Measurements from ENCODE around the gene FNDC3B. TPM values are rescaled to one million over a fixed set of nuclear protein-coding genes. Genes with fewer than 3 reads are reported as not detected.

FNDC3B gene
- total RNA-seq, 1 donor from 2014 or later = 56.1 TPM

GRCh38 chr3:172121981-172122380 lies 82.6 kb downstream of the FNDC3B start:
- intact Hi-C loops (cut with DNase I) = no loop called here
- no peak for DNase-seq
- no peak for ATAC-seq (ENCODE audit: poor library complexity)

GRCh38 chr3:172124271-172124670 lies 84.9 kb downstream of the FNDC3B start:
- ATAC-seq (ENCODE audit: poor library complexity) = no peak
- no peak for DNase-seq
- intact Hi-C loops (cut with DNase I) = no loop called here

GRCh38 chr3:172125053-172125452 lies 85.7 kb downstream of the FNDC3B start:
- intact Hi-C loops (cut with DNase I) = no loop called here
- DNase-seq (no peak), ATAC-seq (ENCODE audit: poor library complexity) (no peak)

- DNase-seq (peak; percentile 70), ATAC-seq (ENCODE audit: poor library complexity) (peak; percentile 68)
- intact Hi-C loops (cut with DNase I) = no loop called here
Observed at GRCh38 chr3:172125963-172126457, 86.6 kb downstream of the FNDC3B start.

- no peak for ATAC-seq (ENCODE audit: poor library complexity)
- intact Hi-C loops (cut with DNase I) = no loop called here
- no peak for DNase-seq
Observed at GRCh38 chr3:172126741-172127140, 87.4 kb downstream of the FNDC3B start.

GRCh38 chr3:172127141-172127540 lies 87.8 kb downstream of the FNDC3B start:
- ATAC-seq (ENCODE audit: poor library complexity) = no peak
- DNase-seq = no peak
- intact Hi-C loops (cut with DNase I) = no loop called here

GRCh38 chr3:172127929-172128580 lies 88.7 kb downstream of the FNDC3B start:
- ATAC-seq (ENCODE audit: poor library complexity) = no peak
- intact Hi-C loops (cut with DNase I) = no loop called here
- no peak for DNase-seq

GRCh38 chr3:172128858-172129257 lies 89.5 kb downstream of the FNDC3B start:
- intact Hi-C loops (cut with DNase I) = no loop called here
- ATAC-seq (ENCODE audit: poor library complexity) (no peak), DNase-seq (no peak)

GRCh38 chr3:172129498-172129849 lies 90.1 kb downstream of the FNDC3B start:
- ATAC-seq (ENCODE audit: poor library complexity) (peak; percentile 3), DNase-seq (no peak)
- intact Hi-C loops (cut with DNase I) = no loop called here

- intact Hi-C loops (cut with DNase I) = no loop called here
Observed at GRCh38 chr3:172129850-172130716, 90.7 kb downstream of the FNDC3B start.

GRCh38 chr3:172130717-172131050 lies 91.3 kb downstream of the FNDC3B start:
- ATAC-seq (ENCODE audit: poor library complexity) (no peak), DNase-seq (no peak)
- intact Hi-C loops (cut with DNase I) = no loop called here

More at GRCh38 chr3:172129850-172130716, 90.7 kb downstream of the FNDC3B start:
- peak; percentile 93 for ATAC-seq (ENCODE audit: poor library complexity)
- peak; percentile 93 for DNase-seq

GRCh38 chr3:172131746-172132145 lies 92.4 kb downstream of the FNDC3B start:
- no peak for ATAC-seq (ENCODE audit: poor library complexity)
- no peak for DNase-seq
- intact Hi-C loops (cut with DNase I) = no loop called here

GRCh38 chr3:172132159-172132586 lies 92.8 kb downstream of the FNDC3B start:
- intact Hi-C loops (cut with DNase I) = no loop called here
- ATAC-seq (ENCODE audit: poor library complexity) (no peak), DNase-seq (no peak)

- intact Hi-C loops (cut with DNase I) = no loop called here
- no peak for DNase-seq
- no peak for ATAC-seq (ENCODE audit: poor library complexity)
Observed at GRCh38 chr3:172132721-172133311, 93.4 kb downstream of the FNDC3B start.

- DNase-seq (no peak), ATAC-seq (ENCODE audit: poor library complexity) (no peak)
- intact Hi-C loops (cut with DNase I) = no loop called here
Observed at GRCh38 chr3:172133838-172134237, 94.5 kb downstream of the FNDC3B start.

- intact Hi-C loops (cut with DNase I) = no loop called here
- no peak for DNase-seq
- ATAC-seq (ENCODE audit: poor library complexity) = no peak
Observed at GRCh38 chr3:172134352-172134751, 95.0 kb downstream of the FNDC3B start.

GRCh38 chr3:172135185-172135584 lies 95.8 kb downstream of the FNDC3B start:
- intact Hi-C loops (cut with DNase I) = no loop called here
- DNase-seq (no peak), ATAC-seq (ENCODE audit: poor library complexity) (no peak)

GRCh38 chr3:172135820-172136219 lies 96.4 kb downstream of the FNDC3B start:
- ATAC-seq (ENCODE audit: poor library complexity) (no peak), DNase-seq (no peak)
- intact Hi-C loops (cut with DNase I) = no loop called here

- no peak for ATAC-seq (ENCODE audit: poor library complexity)
- no peak for DNase-seq
- intact Hi-C loops (cut with DNase I) = no loop called here
Observed at GRCh38 chr3:172136330-172136729, 97.0 kb downstream of the FNDC3B start.
